ENCODE data around the gene ARAP1. TPM values are rescaled to one million over a fixed set of nuclear protein-coding genes. Genes with fewer than 3 reads are reported as not detected.
"Not testable (repeated sequence)": the region's sequence is repeated elsewhere in the genome, so short reads cannot be mapped to it uniquely, and the experiment has no call there.

The ARAP1 gene
- total and polyA plus RNA-seq, 7 donors, result 31.9 to 135 (median 61.5) TPM

DNA sequence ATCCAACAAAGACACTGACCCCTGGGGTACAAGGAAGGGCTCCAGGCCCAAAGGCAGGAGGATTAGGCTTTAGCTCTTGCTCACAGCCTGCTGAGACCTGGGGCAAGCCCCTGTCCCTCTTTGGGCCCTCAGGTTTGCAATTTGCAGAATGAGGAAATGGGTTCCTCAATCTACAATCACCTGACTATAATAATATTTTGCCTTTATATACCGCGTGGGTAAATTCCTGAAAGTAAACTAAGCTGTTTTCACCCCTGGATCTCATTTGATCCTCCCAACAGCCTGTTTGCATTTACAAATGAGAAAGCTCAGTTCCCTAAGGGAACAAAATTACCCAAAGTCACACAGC is 40.8 kb upstream of the ARAP1 start:
- TF ChIP-seq, protein P1, sequence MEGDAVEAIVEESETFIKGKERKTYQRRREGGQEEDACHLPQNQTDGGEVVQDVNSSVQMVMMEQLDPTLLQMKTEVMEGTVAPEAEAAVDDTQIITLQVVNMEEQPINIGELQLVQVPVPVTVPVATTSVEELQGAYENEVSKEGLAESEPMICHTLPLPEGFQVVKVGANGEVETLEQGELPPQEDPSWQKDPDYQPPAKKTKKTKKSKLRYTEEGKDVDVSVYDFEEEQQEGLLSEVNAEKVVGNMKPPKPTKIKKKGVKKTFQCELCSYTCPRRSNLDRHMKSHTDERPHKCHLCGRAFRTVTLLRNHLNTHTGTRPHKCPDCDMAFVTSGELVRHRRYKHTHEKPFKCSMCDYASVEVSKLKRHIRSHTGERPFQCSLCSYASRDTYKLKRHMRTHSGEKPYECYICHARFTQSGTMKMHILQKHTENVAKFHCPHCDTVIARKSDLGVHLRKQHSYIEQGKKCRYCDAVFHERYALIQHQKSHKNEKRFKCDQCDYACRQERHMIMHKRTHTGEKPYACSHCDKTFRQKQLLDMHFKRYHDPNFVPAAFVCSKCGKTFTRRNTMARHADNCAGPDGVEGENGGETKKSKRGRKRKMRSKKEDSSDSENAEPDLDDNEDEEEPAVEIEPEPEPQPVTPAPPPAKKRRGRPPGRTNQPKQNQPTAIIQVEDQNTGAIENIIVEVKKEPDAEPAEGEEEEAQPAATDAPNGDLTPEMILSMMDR (IDR thresholded peaks at IDR 0.05), result no peak
- no peak for TF ChIP-seq EP300 (IDR thresholded peaks at IDR 0.05)
- TF ChIP-seq POLR2AphosphoS5 (IDR thresholded peaks at IDR 0.05), result no peak
- no peak for TF ChIP-seq POLR2A (IDR thresholded peaks at IDR 0.05)
- H3K4me1 ChIP-seq, result peaks cover 0 to 23% (median 19%) of the 10 kb centered on the region in 4 donors
- 30 to 56% methylated on average over 2 of the region's 2 CpGs for WGBS, 2 donors
- H3K9me3 ChIP-seq, result no peaks in the 10 kb centered on the region
- H3K27ac ChIP-seq, result peak overlapping the region; percentile 88 to 95 (median 90)
- no peak for DNase-seq
- no peaks in the 10 kb centered on the region for H3K27me3 ChIP-seq
- H3K36me3 ChIP-seq, result no peaks in the 10 kb centered on the region
- intact Hi-C loops (cut with DNase I), result loop anchor here (1.0 to 10.0 kb wide), 4 partner anchors 22 to 208 kb away; partner anchors contain the start of genes ARAP1 and ATG16L2
- H3K4me3 ChIP-seq, result peak overlapping the region in 3 of 4 donors; percentile 63 to 68 (median 65)

DNA sequence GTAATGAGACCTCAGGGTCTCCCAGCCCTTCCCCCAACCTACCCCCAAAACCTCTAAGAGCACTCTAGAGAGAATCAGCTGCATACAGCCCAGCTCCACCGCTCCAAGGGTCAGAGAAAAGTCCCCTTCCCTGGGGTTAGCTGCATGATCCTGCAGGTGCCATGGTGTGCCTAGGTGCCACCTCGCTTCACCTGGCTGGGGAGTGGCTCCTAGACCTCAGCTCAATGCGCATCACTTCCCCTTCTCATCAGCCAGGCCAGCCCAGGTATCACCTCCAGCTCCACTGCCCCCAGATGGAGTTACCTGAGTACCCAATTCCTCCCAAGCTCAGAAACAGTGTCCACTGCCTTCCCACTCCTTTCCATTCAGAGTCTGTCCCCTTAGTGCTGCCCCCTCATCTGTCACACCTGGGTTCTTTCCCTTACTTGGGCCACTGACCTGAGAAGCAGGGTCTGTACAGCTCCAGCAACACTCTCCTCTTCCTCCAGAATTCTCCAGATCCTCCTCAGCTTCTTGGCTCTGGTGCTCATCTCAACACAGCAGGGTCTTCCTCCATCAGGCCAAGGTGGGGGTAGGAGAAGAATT is 40.3 kb upstream of the ARAP1 start:
- DNase-seq, result no peak
- 92 to 96% methylated on average over 3 of the region's 3 CpGs for WGBS, 2 donors
- H3K36me3 ChIP-seq, result no peaks in the 10 kb centered on the region
- H3K9me3 ChIP-seq, result no peaks in the 10 kb centered on the region
- no peaks in the 10 kb centered on the region for H3K27me3 ChIP-seq
- intact Hi-C loops (cut with DNase I), result loop anchor here (1.0 to 10.0 kb wide), 4 partner anchors 22 to 208 kb away; partner anchors contain the start of genes ARAP1 and ATG16L2
- H3K27ac ChIP-seq, result peak overlapping the region; percentile 88 to 95 (median 90)
- peaks cover 0 to 23% (median 19%) of the 10 kb centered on the region in 4 donors for H3K4me1 ChIP-seq
- no peak overlapping the region for H3K4me3 ChIP-seq
- TF ChIP-seq POLR2AphosphoS5 (IDR thresholded peaks at IDR 0.05), result no peak

DNA sequence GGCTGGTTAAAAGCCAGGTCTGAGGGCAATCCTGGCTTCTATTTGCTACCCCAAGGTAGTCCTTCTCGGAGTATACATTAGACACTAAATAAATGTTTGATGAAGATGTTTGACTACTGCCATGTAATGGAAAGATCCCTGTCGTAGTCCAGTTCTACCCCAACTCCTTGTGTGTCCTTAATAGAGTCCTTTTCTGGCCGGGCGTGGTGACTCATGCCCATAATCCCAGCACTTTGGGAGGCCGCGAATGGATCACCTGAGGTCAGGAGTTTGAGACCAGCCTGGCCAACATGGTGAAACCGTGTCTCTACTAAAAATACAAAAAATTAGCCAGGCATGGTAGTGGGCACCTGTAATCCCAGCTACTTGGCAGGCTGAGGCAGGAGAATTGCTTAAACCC is 39.0 kb upstream of the ARAP1 start:
- WGBS, 2 donors, result 81 to 93% methylated on average over 7 of the region's 7 CpGs
- intact Hi-C loops (cut with DNase I), result loop anchor here (10.0 kb wide), 1 partner anchor 206 kb away; no protein-coding TSS in a partner anchor
- not testable (repeated sequence) for H3K27me3 ChIP-seq, H3K4me3 ChIP-seq, H3K27ac ChIP-seq, H3K9me3 ChIP-seq, DNase-seq, H3K36me3 ChIP-seq
- H3K4me1 ChIP-seq, result peaks cover 0 to 23% (median 19%) of the 10 kb centered on the region in 4 donors

DNA sequence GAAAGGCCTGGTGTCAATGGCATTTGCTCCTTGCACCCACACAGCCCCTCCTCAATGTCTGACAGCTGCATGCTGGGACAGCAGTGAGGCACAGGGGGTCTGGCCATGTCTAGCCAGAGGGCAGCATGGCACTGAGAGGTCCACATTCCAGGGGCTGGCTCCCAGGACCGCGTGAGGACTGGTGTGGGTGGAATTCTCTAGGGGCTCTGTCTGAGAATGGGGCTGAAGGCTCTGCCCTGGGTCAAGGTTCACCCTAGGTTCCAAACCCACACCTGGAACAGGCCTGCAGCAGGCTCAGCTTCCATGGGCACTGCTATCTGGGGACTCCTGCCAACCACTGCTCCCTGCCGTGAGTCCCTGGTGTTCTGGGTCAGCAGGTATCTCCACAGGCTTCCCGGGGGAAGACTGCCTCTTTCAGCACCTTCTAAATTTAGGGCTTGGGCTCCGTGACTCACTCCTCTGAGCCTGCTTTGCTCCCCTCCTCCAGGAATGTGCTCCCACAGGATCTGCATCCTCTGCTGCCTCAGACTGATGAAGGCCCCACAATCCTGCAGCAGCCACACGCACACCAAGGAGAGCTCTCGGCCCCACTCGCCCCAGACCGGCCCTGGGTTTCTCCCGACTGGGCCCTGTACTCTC is 37.4 kb upstream of the ARAP1 start:
- no peaks in the 10 kb centered on the region for H3K9me3 ChIP-seq
- WGBS, 2 donors, result 67 to 84% methylated on average over 10 of the region's 10 CpGs
- intact Hi-C loops (cut with DNase I), result loop anchor here (10.0 kb wide), 1 partner anchor 205 kb away; no protein-coding TSS in a partner anchor
- no peak overlapping the region for H3K4me3 ChIP-seq
- H3K4me1 ChIP-seq, result peaks cover 0 to 22% (median 17%) of the 10 kb centered on the region in 4 donors
- DNase-seq, result no peak
- TF ChIP-seq POLR2AphosphoS5 (IDR thresholded peaks at IDR 0.05), result no peak
- no peak for TF ChIP-seq POLR2A (IDR thresholded peaks at IDR 0.05)
- TF ChIP-seq, protein P1 (IDR thresholded peaks at IDR 0.05), result no peak
- TF ChIP-seq EP300 (IDR thresholded peaks at IDR 0.05), result no peak
- H3K27me3 ChIP-seq, result no peaks in the 10 kb centered on the region
- H3K27ac ChIP-seq, result no peak overlapping the region
- H3K36me3 ChIP-seq, result no peaks in the 10 kb centered on the region

DNA sequence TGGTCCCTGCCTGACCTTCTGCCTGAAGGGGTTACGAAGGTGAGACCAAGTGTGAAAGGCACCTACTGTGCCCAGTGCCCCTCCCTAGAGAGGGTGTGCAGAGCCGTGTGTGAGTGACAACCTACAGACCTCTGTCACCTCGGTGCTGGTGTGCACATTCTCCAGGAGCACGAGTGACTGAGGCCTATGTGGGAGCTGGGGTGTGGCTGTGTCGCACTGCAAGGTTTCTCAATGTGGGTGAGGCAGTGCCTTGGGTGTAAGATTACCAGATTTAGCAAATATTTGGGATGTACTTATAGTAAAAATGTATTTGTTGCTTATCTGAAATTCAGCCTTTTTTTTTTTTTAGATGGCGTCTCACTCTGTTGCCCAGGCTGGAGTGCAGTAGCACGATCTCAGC is 36.0 kb upstream of the ARAP1 start:
- Histone ChIP-seq H3K27ac (no peak overlapping the region), H3K4me3 (no peak overlapping the region), H3K4me1 (peaks cover 0 to 13% (median 9%) of the 10 kb centered on the region in 4 donors), H3K36me3 (no peaks in the 10 kb centered on the region), H3K9me3 (no peaks in the 10 kb centered on the region), H3K27me3 (no peaks in the 10 kb centered on the region)
- intact Hi-C loops (cut with DNase I), result no loop called here
- no peak for DNase-seq
- 43 to 67% methylated on average over 7 of the region's 7 CpGs for WGBS, 2 donors
- TF ChIP-seq, protein P1 (IDR thresholded peaks at IDR 0.05), result no peak
- TF ChIP-seq POLR2AphosphoS5 (IDR thresholded peaks at IDR 0.05), result no peak
- no peak for TF ChIP-seq EP300 (IDR thresholded peaks at IDR 0.05)

Measured in sigmoid colon (tissue), 7 donors.